COR-L47 (cell line): ENCODE results near the gene C1QB.
A peak's percentile ranks its signal among the peaks of the same experiment; 100 is the strongest.

ENCODE experiments used
- DNase-seq: peaks from one replicate; lab custom pipeline; 2025; lab: John Stamatoyannopoulos, UW

Gene C1QB

GRCh38 chr1:22652881-22653316, at the start of gene C1QB:
TSS of gene C1QB (plus strand) at chr1:22653236. CDS start at chr1:22659463, 6,227 bp downstream.
- no peak for DNase-seq

GRCh38 chr1:22606161-22606560, 46.9 kb upstream of the C1QB start:
- no peak for DNase-seq

GRCh38 chr1:22607154-22607553, 45.9 kb upstream of the C1QB start:
- DNase-seq = no peak

GRCh38 chr1:22608361-22608760, 44.7 kb upstream of the C1QB start:
- no peak for DNase-seq

- peak; percentile 82 for DNase-seq
Observed at GRCh38 chr1:22609291-22609690, 43.7 kb upstream of the C1QB start.

GRCh38 chr1:22611530-22611947, 41.5 kb upstream of the C1QB start:
- no peak for DNase-seq

- peak; percentile 14 for DNase-seq
Observed at GRCh38 chr1:22612671-22613571, 40.1 kb upstream of the C1QB start.

- DNase-seq = no peak
Observed at GRCh38 chr1:22613572-22613918, 39.5 kb upstream of the C1QB start.

GRCh38 chr1:22613951-22614350, 39.1 kb upstream of the C1QB start:
- no peak for DNase-seq

GRCh38 chr1:22615886-22616285, 37.1 kb upstream of the C1QB start:
- DNase-seq = no peak

- no peak for DNase-seq
Observed at GRCh38 chr1:22616571-22616970, 36.5 kb upstream of the C1QB start.

GRCh38 chr1:22618056-22618455, 35.0 kb upstream of the C1QB start:
- no peak for DNase-seq

GRCh38 chr1:22619252-22619651, 33.8 kb upstream of the C1QB start:
- DNase-seq = no peak

GRCh38 chr1:22619798-22620197, 33.2 kb upstream of the C1QB start:
- no peak for DNase-seq

- no peak for DNase-seq
Observed at GRCh38 chr1:22621761-22622160, 31.3 kb upstream of the C1QB start.

GRCh38 chr1:22625262-22625925, 27.6 kb upstream of the C1QB start:
- DNase-seq = no peak

GRCh38 chr1:22626237-22627157, 26.5 kb upstream of the C1QB start:
- peak; percentile 64 for DNase-seq

GRCh38 chr1:22627331-22627730, 25.7 kb upstream of the C1QB start:
- peak; percentile 35 for DNase-seq

- no peak for DNase-seq
Observed at GRCh38 chr1:22628698-22629444, 24.2 kb upstream of the C1QB start.

- no peak for DNase-seq
Observed at GRCh38 chr1:22629886-22630285, 23.1 kb upstream of the C1QB start.

GRCh38 chr1:22633697-22634463, 19.2 kb upstream of the C1QB start:
- DNase-seq = no peak
